GM12878 (cell line): ENCODE measurements around the gene CDON. TPM values are rescaled to one million over a fixed set of nuclear protein-coding genes. Genes with fewer than 3 reads are reported as not detected.
A peak's percentile ranks its signal among the peaks of the same experiment; 100 is the strongest.

ENCODE experiments used
- ATAC-seq: fragments of 200-7000 bp; cut with Tn5 transposase; 3 replicates; pipeline ENCODE4 v1.9.1; 2020; ENCODE audit warnings: mild to moderate bottlenecking, moderate library complexity
- BruUV-seq: library from RNA; stranded (reverse); fragments of 400-500 nt; replicated peaks from 2 replicates; lab custom pipeline; 2021; lab: Mats Ljungman, UMichigan
- CTCF ChIA-PET: fragments of 300-600 bp; sonication (Branson Sonifier 250); formaldehyde crosslinking; extraction: SDS; loops from one replicate; lab custom pipeline; 2021; ENCODE audit warnings: inconsistent platforms; lab: Yijun Ruan, JAX
- POLR2A ChIA-PET: fragments of 350-600 bp; formaldehyde crosslinking; extraction: SDS; loops from one replicate; lab custom pipeline; 2021; ENCODE audit warnings: inconsistent platforms; lab: Charles Lee
- RAD21 ChIA-PET: fragments of 300-600 bp; sonication (Branson Sonifier 250); formaldehyde crosslinking; loops from one replicate; lab custom pipeline; 2023; ENCODE audit warnings: antibody characterized with exemption; ENCODE audit not compliant: unreplicated experiment; lab: Charles Lee
- SMC1A ChIA-PET: fragments of 300-600 bp; sonication (Branson Sonifier 250); formaldehyde crosslinking; loops from one replicate; lab custom pipeline; 2023; ENCODE audit not compliant: unreplicated experiment, uncharacterized antibody; lab: Charles Lee
- DNase-seq: peaks from one replicate; pipeline ENCODE4 v3.0.0-alpha.2; 2011; ENCODE audit warnings: low read depth, low spot score
- FAIRE-seq: peaks from 3 replicates; lab custom pipeline; 2011; peaks lifted over from hg19 to GRCh38; lab: Jason Lieb, UNC
- H2AFZ ChIP-seq: 2 replicates; pipeline ENCODE4 v1.6.0; 2011; ENCODE audit warnings: low read depth, low read length, control low read depth; ENCODE audit not compliant: control insufficient read depth
- H3K27ac ChIP-seq: 2 replicates; pipeline ENCODE4 v1.5.1; 2011; ENCODE audit warnings: control low read depth; ENCODE audit not compliant: control insufficient read depth, insufficient read depth
- H3K27me3 ChIP-seq, 2 experiments: replicated peaks in 1 of 2; 2 replicates each; pipeline versions ENCODE4 v1.6.0 to v1.6.1; 2011; ENCODE audit warnings: low read length in 1 of 2; ENCODE audit not compliant: control insufficient read depth in 2 of 2, insufficient read depth in 2 of 2
- H3K36me3 ChIP-seq, 2 experiments: 2 replicates each; pipeline ENCODE4 v1.5.1; 2011; ENCODE audit warnings: low read length in 1 of 2; ENCODE audit not compliant: control insufficient read depth in 2 of 2, insufficient read depth in 2 of 2
- H3K4me1 ChIP-seq: 2 replicates; pipeline ENCODE4 v1.6.1; 2011; ENCODE audit warnings: mild to moderate bottlenecking, low read length, moderate library complexity, mixed read lengths; ENCODE audit not compliant: control insufficient read depth, insufficient read depth
- H3K4me2 ChIP-seq: 2 replicates; pipeline ENCODE4 v1.6.0; 2011; ENCODE audit warnings: control low read depth; ENCODE audit not compliant: control insufficient read depth, insufficient read depth
- H3K4me3 ChIP-seq: fragments of 200-600 bp; sonication (generic); 2 replicates; pipeline ENCODE4 v1.5.1; 2016
- H3K79me2 ChIP-seq: 2 replicates; pipeline ENCODE4 v1.6.0; 2011; ENCODE audit warnings: low read length; ENCODE audit not compliant: control insufficient read depth, insufficient read depth
- H3K9ac ChIP-seq: 2 replicates; pipeline ENCODE4 v1.8.0; 2011; ENCODE audit warnings: low read length, control low read depth, mixed read lengths; ENCODE audit not compliant: control insufficient read depth, insufficient read depth
- H3K9me3 ChIP-seq: replicated peaks from 3 replicates; pipeline ENCODE4 v1.5.1; 2011; ENCODE audit warnings: mild to moderate bottlenecking, low read length; ENCODE audit not compliant: control insufficient read depth, insufficient read depth
- H4K20me1 ChIP-seq: 2 replicates; pipeline ENCODE4 v1.6.0; 2011; ENCODE audit not compliant: control insufficient read depth, insufficient read depth
- ATF2 ChIP-seq: IDR thresholded peaks from 2 replicates; pipeline ENCODE4 v1.6.1; 2012; ENCODE audit warnings: low read length, inconsistent platforms
- BCL11A ChIP-seq: IDR thresholded peaks from 2 replicates; pipeline ENCODE4 v1.6.1; 2011; ENCODE audit warnings: low read depth, low read length
- DPF2 ChIP-seq: fragments of 450-650 bp; IDR thresholded peaks from 2 replicates; pipeline ENCODE4 v1.6.1; 2017; ENCODE audit warnings: mild to moderate bottlenecking
- ETV6 ChIP-seq, 2 experiments: fragments of 450-650 bp in 1 of 2; IDR thresholded peaks in 1 of 2; conservative IDR thresholded peaks in 1 of 2; 2 replicates each; pipeline ENCODE4 v1.6.1; 2014; ENCODE audit warnings: antibody characterized with exemption in 1 of 2, borderline replicate concordance in 1 of 2, low read depth in 1 of 2, mild to moderate bottlenecking in 1 of 2, moderate library complexity in 1 of 2
- FOXK2 ChIP-seq: fragments of 450-650 bp; IDR thresholded peaks from 2 replicates; pipeline ENCODE4 v1.6.1; 2017; ENCODE audit warnings: mild to moderate bottlenecking, moderate library complexity
- GATAD2B ChIP-seq: fragments of 450-650 bp; conservative IDR thresholded peaks from 2 replicates; pipeline ENCODE4 v1.6.1; 2017; ENCODE audit warnings: low read depth, mild to moderate bottlenecking, moderate library complexity
- HDGF ChIP-seq: fragments of 450-650 bp; IDR thresholded peaks from 2 replicates; pipeline ENCODE4 v1.6.1; 2016; ENCODE audit warnings: antibody characterized with exemption
- IKZF2 ChIP-seq, 2 experiments: fragments of 450-650 bp; IDR thresholded peaks; 2 replicates each; pipeline ENCODE4 v1.6.1; 2017; ENCODE audit warnings: mild to moderate bottlenecking in 2 of 2, moderate library complexity in 2 of 2
- IRF4 ChIP-seq: IDR thresholded peaks from 2 replicates; pipeline ENCODE4 v1.6.1; 2011; ENCODE audit warnings: low read depth, low read length
- JUNB ChIP-seq: IDR thresholded peaks from 2 replicates; pipeline ENCODE4 v1.6.1; 2016; ENCODE audit warnings: antibody characterized with exemption, mild to moderate bottlenecking
- MEF2A ChIP-seq: IDR thresholded peaks from 2 replicates; pipeline ENCODE4 v1.6.1; 2011; ENCODE audit warnings: low read depth, mild to moderate bottlenecking, low read length, moderate library complexity; ENCODE audit not compliant: insufficient read depth
- NFIC ChIP-seq: IDR thresholded peaks from 2 replicates; pipeline ENCODE4 v1.6.1; 2012; ENCODE audit warnings: low read depth, mild to moderate bottlenecking, inconsistent platforms, low read length, moderate library complexity
- PAX5 ChIP-seq: IDR thresholded peaks from 2 replicates; pipeline ENCODE4 v1.6.1; 2011; ENCODE audit warnings: low read depth, low read length, borderline replicate concordance
- RUNX3 ChIP-seq: IDR thresholded peaks from 2 replicates; pipeline ENCODE4 v1.6.1; 2012; ENCODE audit warnings: low read length, inconsistent platforms
- SMAD1 ChIP-seq: fragments of 450-650 bp; IDR thresholded peaks from 2 replicates; pipeline ENCODE4 v1.6.1; 2018; ENCODE audit warnings: mild to moderate bottlenecking, low read depth; ENCODE audit not compliant: partially characterized antibody
- SRF ChIP-seq, 2 experiments: IDR thresholded peaks; 2 replicates each; pipeline ENCODE4 v1.6.1; 2011; ENCODE audit warnings: low read depth in 2 of 2, low read length in 2 of 2, mild to moderate bottlenecking in 1 of 2, moderate library complexity in 1 of 2
- ZNF217 ChIP-seq: fragments of 450-650 bp; IDR thresholded peaks from 2 replicates; pipeline ENCODE4 v1.6.1; 2017; ENCODE audit warnings: antibody characterized with exemption, mild to moderate bottlenecking
- WGBS: methylation state at CpG from one replicate; pipeline ENCODE4 v1.1.6; 2016; ENCODE audit warnings: low lambda C conversion rate; ENCODE audit not compliant: insufficient replicate concordance, insufficient coverage; ENCODE audit errors: missing lambda C conversion rate; 5-methylcytosine and 5-hydroxymethylcytosine counted together
- in situ Hi-C: fragments of 300-500 bp; cut with MboI; formaldehyde crosslinking; loops from 9 replicates; pipeline ENCODE4 v1.14.3; 2018; ENCODE audit warnings: mixed read lengths
- intact Hi-C: fragments of 100-400 bp; cut with micrococcal nuclease; formaldehyde crosslinking; loops from one replicate; pipeline ENCODE4 v1.14.2; 2022; ENCODE audit not compliant: unreplicated experiment
- polyA plus RNA-seq, 11 experiments: library from polyadenylated mRNA; depleted of rRNA in 4 of 11; unstranded in 6 of 11; stranded (reverse) in 5 of 11; fragments of >200 nt; fragmentation: Nextera tagmentation in 4 of 11; fragmentation: Illumina TruSeq in 1 of 11; extraction: Ambion mirVana in 4 of 11; extraction: Trizol in 1 of 11; gene quantifications; 1 replicate in 1 of 11; 2 replicates in 10 of 11; pipeline versions ENCODE4 v1.2.1 to v1.2.3, GENCODE V29; 2011 to 2016; ENCODE audit warnings: inconsistent platforms in 2 of 11, missing spikeins in 2 of 11, low read depth in 1 of 11
- total RNA-seq, 4 experiments: library from RNA; depleted of rRNA in 3 of 4; stranded (reverse); fragments of >200 nt in 3 of 4; fragmentation: Illumina TruSeq in 1 of 4; extraction: Trizol in 1 of 4; gene quantifications; 2 replicates each; pipeline versions ENCODE4 v1.2.1 to v1.2.3, GENCODE V29; 2013 to 2021

CDON gene
- total and polyA plus RNA-seq, 10 of the 15 experiments (the other 5 are each of a cell fraction or from before 2014, with no cell fraction given), result 0.07 to 4.2 (median 0.36) TPM

- H3K27ac ChIP-seq, result no peak overlapping the region
- H3K36me3 ChIP-seq, result no peaks in the 10 kb centered on the region
- FAIRE-seq, result no peak
- intact Hi-C loops, result no loop called here
- in situ Hi-C loops, result no loop called here
- no peaks in the 10 kb centered on the region for H4K20me1 ChIP-seq
- no peak overlapping the region for H2AFZ ChIP-seq
- DNase-seq, result no peak
- H3K27me3 ChIP-seq, result peaks cover 0 to 2% of the 10 kb centered on the region in 2 experiments; a peak in 1 of 4 replicates
- ATAC-seq, result peak; percentile 61
- ChIA-PET CTCF (no interaction called here), RAD21 (no interaction called here), POLR2A (no interaction called here), SMC1A (no interaction called here)
- 0 out of 2 replicates have a peak, but pooled peaks have one; percentile 18 for TF ChIP-seq MEF2A
- no peak for TF ChIP-seq SRF (IDR thresholded peaks at IDR 0.05; ENCODE audit: low read depth in 2 of 2, low read length in 2 of 2)
- TF ChIP-seq NFIC, result peak; percentile 41; the same call in 1 of the 2 replicates
- no peak for TF ChIP-seq ETV6 (conservative IDR thresholded peaks at IDR 0.05 in 1 of 2, IDR thresholded peaks at IDR 0.05 in 1 of 2; ENCODE audit: borderline replicate concordance in 1 of 2, low read depth in 1 of 2)
- TF ChIP-seq IRF4, result peak; percentile 82; the same call in 1 of the 2 replicates
- peak in 1 of 2 experiments; percentile 37; a peak in 1 of 4 replicates for TF ChIP-seq IKZF2 (IDR thresholded peaks at IDR 0.05)
- no peak for TF ChIP-seq FOXK2
- peak; percentile 79 for TF ChIP-seq BCL11A
- TF ChIP-seq HDGF, result no peak
- 0 out of 2 replicates have a peak, but pooled peaks have one; percentile 20 for TF ChIP-seq PAX5
- TF ChIP-seq SMAD1, result peak; percentile 62
- peak; percentile 46 for TF ChIP-seq JUNB
- 0 out of 2 replicates have a peak, but pooled peaks have one; percentile 23 for TF ChIP-seq DPF2
- TF ChIP-seq GATAD2B, result no peak
- TF ChIP-seq ATF2, result 0 out of 2 replicates have a peak, but pooled peaks have one; percentile 34
- peak; percentile 54; the same call in 1 of the 2 replicates for TF ChIP-seq ZNF217
- peak; percentile 68 for TF ChIP-seq RUNX3
- H3K9ac ChIP-seq, result no peak overlapping the region
- 12% methylated on average over 3 of the region's 3 CpGs for WGBS
- H3K4me1 ChIP-seq, result peaks cover 3% of the 10 kb centered on the region; the same call in 1 of the 2 replicates
- no peaks in the 10 kb centered on the region for H3K79me2 ChIP-seq
- H3K9me3 ChIP-seq, result no peaks in the 10 kb centered on the region; the same call in 2 of the 3 replicates
- H3K4me3 ChIP-seq, result no peak overlapping the region
- no TSS peak for BruUV-seq
- H3K4me2 ChIP-seq, result no peak overlapping the region; the same call in 1 of the 2 replicates
Measured at GRCh38 chr11:125990244-125990643, 72.4 kb downstream of the CDON start.
